Pulmonary artery endothelial cell (primary cell): ENCODE results near the gene CD28. TPM values are rescaled to one million over a fixed set of nuclear protein-coding genes. Genes with fewer than 3 reads are reported as not detected.

Source experiments
- DNase-seq: peaks from one replicate; pipeline ENCODE4 v3.0.0-alpha.2; 2011; ENCODE audit warnings: low read depth, low spot score
- total RNA-seq: library from RNA; depleted of rRNA; stranded (reverse); fragments of >200 nt; gene quantifications from 2 replicates; pipeline ENCODE4 v1.2.3, GENCODE V29; 2014

Gene CD28
- total RNA-seq, result 0.07 TPM in 2 replicates

DNA sequence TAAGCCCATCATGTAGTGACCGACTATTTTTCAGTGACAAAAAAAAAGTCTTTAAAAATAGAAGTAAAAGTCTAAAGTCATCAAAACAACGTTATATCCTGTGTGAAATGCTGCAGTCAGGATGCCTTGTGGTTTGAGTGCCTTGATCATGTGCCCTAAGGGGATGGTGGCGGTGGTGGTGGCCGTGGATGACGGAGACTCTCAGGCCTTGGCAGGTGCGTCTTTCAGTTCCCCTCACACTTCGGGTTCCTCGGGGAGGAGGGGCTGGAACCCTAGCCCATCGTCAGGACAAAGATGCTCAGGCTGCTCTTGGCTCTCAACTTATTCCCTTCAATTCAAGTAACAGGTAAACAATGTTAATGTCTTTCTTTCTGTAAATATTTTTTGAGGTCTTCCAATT, at the start of gene CD28:
Gene CD28 (plus strand): TSS at position 237 of the 400 bp plus-strand sequence. CDS start 58 bp downstream, at position 295.
- DNase-seq, result no peak

DNA sequence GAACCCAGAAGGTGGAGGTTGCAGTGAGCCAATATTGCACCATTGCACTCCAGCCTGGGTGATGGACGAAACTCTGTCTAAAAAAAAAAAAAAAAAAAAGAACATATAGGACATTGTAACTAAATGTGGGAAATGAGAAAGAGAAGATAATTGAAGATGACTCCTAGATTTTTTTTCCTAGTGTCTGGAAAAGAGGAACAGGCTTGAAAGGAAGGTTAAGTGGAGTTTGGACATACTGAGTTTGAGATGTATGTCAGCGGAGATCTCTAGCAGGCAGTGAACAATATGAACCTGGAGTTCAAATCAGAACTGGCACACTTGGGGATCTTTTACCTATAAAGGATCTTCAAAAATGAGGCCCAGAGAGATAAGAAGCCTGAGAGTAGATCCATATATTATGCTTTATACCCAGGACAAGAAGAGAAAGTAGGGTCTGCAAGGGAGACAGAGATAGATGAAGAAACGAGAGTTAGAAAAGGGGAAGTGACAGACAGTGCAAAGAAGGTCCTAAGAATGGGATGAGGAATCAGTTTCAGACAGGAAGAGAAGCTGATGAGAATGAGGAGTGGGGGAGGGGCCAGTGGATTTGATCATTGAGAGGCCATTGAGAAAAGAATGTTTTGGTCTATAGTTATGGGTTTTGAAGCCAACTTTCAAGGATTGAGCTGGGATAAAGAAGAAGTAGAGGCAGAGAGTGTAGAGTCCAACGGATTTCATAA, 46.9 kb upstream of the CD28 start:
- no peak for DNase-seq

DNA sequence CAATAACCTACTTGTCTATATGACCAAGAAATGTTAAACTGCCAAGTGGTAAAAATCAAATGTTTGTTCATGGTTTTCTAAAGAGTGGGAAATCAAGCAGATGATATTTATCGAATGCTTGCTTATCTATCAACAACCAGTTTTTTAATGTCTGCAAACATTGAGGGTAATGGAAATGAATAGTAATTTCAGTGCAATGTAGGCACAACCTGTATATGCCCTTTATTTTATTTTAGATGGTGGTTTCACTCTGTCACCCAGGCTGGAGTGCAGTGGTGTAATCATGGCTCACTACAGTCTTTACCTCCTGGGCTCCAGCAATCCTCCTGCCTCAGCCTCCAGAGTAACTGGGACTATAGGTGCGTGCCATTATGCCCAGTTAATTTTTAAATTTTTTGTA, 46.0 kb upstream of the CD28 start:
- DNase-seq, result no peak

DNA sequence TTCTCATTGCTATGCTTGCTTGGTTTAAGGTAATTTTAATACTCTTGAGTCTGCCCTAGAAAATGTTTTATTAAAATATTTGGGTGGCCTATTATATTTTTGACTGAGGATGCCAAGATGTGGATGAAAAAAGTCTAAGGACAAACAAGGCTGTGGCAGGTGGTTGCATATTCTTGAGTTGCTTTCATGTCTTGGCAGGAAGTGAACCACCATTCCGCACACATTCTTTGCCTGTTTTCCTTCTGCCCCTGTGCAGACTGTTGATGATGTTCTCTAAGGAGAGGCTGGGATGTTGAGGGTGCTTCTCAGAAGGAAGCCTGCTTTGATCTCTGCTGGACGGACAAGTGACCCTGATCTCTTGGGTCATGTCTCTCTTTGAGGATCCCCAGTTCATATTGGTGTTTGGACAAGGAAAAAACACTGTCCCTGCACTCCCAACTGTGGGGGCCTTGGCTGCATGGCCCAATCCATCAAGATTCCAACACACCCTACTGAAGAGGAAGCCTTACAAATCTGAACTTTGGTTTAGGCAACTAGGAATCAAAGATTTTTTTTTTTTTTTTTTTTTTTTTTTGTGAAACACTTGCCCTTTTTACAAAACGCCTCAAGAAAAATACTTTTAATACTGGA, 45.0 kb upstream of the CD28 start:
- no peak for DNase-seq

DNA sequence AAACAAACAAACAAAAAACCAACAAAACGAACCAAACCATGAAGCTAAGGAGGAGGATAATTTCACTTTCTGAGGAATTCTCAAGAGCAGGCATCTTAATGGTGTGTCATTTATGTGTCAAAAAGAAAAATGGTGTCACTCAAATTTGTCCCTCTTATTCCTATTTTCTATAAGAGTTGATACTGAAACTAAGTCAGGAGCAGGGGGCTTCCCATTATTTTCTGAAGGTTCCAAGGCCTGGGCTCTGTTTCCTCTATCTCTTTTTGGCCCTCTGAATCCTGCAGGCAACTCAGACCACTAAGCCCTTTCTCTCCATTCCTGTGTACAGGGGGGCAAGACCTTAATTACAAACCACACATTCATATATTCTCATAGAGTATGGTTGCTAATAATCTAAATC, 44.0 kb upstream of the CD28 start:
- no peak for DNase-seq

DNA sequence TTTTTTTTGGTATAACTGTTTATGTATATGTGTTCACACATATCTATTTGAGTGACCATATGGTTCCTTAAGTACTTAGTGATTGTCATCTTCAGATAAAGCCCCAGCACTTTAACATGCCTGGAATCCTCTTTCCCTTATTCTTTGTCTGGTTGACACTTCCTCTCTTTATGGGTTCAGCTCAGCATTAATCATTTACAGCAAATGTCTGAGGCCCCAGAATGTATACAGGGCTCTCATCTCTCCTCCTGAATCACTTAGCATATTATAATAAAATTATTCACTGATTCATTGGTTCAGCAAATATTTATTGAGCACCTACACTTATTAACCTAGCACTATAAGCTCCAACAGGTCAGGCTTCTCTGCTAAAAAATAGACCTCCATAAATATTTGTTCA, 43.5 kb upstream of the CD28 start:
- no peak for DNase-seq

DNA sequence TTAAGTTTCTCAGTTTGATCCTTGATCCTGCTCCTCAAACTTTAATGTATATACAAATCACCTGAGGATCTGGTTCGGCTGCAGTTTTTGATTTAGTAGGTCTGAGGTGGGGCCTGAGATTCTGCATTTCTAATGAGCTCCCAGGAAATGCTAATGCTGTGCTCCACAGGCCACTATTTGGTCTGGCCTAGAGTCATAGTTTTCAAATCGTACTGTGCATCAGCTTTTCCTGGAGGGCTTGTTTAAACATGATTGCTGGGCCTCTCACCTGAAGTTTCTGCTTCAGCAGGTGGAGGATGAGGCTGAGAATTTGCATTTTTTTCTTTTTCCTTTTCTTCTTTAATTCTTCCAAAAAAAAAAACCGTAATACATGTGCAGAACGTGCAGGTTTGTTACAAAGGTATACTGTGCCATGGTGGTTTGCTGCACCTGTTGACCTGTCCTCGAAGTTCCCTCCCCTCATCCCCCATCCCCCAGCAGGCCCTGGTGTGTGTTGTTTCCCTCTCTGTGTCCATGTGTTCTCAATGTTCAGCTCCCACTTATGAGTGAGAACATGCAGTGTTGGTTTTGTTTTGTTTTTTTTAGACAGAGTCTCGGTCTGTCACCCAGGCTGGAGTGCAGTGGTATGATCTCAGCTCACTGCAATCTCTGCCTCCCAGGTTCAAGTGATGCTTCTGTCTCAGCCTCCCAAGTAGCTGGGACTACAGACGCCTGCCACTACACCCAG, 42.2 kb upstream of the CD28 start:
- no peak for DNase-seq

DNA sequence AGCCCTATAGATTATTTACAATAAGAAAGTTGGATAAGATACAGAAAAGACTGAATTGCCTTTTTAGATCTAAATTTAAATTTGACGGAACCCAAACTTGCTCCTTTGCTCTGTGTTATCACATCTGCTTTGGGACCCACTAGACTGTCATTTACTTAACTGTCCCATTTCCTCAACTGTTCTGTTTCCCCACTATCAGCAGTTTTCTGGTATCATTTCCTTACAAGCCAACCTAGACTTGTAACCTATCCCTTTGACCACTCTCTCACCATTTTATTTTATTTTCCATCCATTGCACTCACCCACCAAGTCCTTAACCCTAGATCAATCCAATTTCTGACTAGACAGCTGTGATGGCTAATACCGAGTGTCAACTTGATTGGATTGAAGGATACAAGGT, 38.6 kb upstream of the CD28 start:
- no peak for DNase-seq

DNA sequence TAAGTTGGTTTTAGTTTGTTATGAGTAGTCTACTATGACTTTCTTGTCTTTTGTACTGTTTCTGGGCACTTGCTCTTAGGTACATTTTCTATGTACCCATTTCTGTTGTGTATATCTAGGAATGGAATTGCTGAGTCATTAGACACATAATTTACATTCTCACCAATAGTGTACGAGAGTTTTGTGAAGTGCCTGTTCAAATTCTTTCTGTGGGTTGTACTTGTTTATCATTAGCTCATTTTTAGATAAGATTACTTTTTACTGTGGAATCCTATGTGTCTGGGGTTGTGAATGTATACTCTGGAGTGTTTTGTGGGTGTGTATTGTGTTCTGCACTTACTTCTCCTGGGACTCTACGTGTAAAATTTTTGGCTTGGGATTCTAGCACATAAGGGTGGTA, 36.6 kb upstream of the CD28 start:
- DNase-seq, result no peak

DNA sequence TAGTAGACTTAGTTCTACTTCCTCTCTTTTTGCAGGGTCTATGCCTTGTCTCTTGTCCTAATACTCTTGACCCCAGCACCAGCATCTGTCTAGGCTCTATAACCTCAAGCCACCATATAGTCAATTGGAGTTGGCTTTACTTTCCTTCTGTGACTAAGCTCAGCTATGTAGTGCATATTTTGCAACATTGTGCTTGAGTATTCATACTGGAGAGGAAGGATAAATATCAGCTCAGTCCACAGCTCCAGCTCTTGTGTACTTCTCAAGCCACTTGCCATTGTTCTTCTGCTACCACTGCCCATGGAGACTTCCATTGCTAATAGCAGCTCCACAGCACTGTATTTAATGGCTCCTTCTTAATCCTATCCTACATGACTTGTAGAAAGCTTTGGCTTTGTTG, 35.5 kb upstream of the CD28 start:
- DNase-seq, result no peak

DNA sequence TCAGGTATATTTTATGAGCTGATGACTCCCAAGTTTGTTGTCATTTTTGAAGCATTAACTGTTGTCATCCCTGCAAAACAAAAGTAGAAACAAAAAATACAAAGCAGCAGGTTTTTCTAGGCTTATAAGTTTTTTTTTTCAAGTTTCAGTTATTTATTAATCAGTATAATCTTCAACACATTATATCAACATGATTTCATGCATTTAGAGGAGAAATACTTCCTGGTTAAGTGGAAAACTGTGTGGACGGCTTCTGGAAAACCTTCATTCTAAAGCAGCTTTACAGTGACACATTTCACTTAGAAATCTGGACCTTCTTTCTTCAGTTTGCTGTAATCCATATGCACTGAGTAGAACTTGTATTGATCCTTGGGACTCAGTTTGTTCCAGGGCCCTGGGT, 34.6 kb upstream of the CD28 start:
- DNase-seq, result no peak

DNA sequence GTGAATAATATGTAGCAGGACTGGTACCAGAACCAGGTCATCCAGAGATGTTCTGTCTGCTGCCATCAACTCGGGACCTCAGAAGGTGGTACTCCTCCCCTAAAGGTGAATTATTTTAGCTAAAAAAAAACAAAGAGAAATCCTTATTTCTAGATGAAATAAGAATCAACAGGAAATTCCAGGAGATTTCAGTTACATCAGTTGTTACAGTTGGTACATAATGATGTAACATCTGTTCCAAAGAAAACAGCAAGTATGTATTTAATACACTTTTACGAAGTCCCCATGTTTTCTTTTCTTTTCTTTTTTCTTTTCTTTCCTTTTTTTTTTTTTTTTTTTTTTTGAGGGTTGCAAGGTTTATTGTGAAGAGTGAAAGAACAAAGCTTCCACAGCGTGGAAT, 33.6 kb upstream of the CD28 start:
- no peak for DNase-seq

DNA sequence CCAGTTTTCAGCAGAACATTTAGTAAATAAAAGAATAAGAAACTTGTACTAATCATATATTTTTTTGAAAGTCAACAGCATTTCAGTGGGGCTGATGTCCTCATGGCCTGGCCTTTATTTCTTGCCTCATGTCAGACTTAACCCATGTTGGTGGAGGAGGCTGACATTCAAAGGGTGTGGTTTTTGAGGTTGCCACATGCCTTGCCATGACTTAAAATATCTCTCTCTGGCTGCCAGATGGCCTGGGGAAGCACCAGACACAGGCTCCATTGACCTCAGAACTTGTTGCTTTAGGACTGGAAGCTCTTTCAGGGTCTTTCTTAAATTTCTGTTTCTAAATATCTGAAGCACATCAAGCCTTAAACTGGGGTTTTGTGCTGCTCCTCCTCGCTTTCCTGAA, 32.5 kb upstream of the CD28 start:
- DNase-seq, result no peak

DNA sequence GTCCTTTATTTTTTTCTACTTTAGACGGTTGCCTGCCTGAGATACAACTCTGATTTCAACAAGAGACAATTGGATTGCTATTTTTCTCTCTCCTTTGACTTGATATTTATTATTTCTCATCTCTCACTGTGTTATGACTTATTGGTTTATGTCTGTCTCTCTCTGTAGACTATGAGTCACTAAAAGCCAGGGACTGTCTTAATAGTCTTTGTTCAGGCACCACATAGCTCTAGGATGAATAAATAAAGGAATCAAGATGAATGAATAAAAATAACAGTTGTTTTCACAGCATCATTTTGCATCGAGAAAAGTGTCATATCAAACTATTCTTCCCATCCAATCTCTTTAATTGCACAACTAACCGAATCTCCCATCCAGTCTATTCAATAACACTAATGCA, 31.4 kb upstream of the CD28 start:
- no peak for DNase-seq

DNA sequence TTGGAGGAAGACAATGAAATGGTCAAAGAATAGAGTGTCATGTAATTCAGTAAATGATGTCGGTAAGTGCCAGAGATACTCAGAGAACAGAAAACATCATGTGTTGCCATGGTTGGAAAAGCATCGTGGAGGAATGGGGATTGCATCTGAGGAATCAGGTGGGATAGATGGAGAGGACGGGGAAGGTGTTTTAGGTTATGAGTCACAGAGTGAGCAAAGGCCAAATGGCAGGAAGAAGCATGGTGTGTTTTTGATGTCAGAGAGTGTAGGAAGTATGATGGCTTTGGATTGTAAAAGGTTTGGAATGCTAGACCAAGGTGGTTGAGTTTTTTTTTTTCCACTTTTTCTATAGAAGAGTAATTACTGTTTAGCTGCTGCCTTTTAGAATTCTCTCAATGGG, 27.5 kb upstream of the CD28 start:
- no peak for DNase-seq

DNA sequence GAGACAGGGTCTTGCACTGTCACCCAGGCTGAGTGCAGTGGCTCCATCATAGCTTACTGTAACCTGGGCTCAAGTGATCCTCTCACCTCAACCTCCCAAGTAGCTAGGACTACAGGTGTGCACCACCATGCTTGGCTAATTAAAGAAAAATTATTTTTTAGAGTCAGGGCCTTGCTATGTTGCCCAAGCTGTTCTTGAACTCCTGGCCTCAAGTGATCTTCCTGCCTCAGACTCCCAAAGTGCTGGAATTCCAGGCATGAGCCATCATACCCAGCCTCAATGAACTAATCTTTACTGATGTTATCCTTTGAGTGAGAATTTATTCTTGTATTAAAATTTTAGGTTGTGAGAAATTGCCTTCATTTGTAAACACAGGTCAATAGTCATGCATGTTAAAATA, 27.0 kb upstream of the CD28 start:
- no peak for DNase-seq

DNA sequence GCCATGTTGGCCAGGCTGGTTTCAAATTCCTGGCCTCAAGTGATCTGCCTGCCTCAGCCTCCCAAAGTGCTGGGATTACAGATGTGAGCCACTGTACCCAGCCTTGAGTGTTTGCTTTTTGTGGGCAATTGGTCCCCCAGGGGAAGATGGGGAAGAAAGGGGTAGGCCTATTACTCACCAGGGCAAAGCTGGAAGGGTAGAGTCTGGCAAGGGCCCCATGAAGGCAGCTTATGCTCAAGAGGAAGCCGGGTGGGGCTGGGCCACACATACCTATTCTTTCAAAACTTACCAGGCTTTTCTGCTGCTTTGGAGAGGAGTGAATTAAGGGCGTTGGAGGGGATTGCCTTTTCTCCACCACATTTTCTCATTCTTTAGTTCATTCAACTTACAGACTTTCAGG, 24.5 kb upstream of the CD28 start:
- no peak for DNase-seq

DNA sequence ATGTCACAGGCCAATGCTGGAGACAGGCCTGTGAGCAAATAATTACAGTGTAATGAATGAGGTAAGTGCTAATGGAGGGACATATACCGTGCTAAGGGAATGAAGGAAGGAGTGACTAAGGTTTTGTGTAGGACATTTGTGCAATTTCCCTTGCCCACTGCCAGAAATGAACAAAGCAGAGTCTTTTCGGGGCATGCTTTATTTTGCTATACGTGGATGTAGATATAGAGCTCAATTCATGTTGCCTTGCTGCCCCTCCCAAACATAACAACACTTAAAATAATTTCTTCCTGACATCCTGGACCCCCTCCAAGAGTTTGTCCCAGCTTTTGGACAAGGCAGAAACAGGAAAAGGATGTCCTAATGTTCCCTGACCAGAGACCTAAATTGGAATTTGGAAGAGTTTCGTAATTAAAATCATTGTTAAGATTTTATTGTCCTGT, 23.7 kb upstream of the CD28 start:
- peak; percentile 88 for DNase-seq

DNA sequence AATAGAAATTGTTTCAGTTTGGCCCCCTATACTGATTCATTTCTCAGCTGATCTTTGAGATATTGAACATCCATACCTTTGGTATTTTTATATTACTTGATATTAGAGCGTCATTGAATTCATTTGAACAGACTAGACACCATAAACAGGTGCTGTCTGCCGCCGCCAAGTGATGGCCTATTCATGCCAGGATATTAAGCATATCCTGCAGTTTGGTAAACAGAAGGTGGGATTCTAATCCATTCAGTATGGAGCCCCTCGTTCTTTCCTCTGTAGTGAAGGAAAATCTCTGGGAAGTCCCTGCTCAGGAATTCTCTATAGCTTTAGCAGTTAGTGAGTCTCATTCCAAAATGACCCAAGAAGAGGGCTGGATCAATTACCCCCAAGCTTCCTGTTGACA, 23.0 kb upstream of the CD28 start:
- no peak for DNase-seq

DNA sequence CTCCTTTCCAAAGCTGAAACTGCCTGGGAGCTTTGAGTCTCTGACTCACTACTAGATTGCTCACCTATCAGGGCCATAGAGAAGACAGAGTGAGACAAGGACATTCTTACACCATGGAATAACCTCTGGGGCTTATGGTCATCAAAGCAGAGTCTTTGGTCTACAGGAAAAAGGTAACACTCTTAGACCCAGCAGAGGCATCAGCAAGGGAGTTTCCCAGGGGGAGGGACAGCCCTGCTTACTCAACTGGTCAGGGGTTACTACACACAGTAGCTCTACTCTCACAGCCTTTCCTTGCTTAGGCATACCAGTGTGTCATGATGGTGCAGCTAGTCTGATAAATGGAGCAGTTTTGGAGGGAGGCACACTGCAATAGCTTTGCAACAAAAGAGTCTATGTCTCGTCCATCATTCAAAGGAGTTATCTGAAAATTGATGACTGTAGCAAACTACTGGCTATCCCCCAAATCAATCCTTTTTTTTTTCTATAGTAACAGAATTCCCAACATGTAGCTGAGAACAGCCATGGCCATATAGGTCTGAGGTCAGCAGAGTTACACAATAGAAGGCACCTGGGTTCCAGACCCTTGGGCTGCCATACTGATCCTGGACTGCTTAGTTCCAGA, 22.4 kb upstream of the CD28 start:
- DNase-seq, result peak; percentile 77

DNA sequence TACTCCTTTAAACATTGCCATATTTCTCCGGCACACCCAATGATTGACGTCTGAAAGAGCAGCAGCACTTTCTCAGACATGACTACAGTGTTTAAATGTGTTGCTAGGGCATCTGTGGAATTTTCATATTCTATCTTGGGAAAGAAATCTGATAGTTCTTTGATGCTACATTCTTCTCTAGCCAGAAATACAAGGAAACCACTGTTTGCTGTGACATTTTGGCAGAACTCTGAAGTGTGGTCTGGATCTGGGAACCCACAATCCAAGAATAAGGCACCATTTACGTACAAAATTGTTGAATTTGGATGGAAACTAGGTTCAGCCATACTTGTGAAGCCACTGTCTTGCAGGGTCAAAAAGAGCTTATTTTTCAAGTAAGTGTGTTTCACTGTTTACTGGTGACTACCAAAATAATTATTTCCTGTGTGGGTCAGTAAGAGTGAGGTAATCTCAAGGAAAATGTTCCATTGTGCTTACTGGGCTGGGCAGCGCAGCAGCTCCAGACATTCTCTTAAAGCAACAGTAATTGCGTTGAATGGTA, 21.3 kb upstream of the CD28 start:
- DNase-seq, result peak; percentile 88
